Raji (cell line): ENCODE measurements around the gene PRSS57.

Experiments used
- POLR2A ChIP-seq: IDR thresholded peaks from 2 replicates; pipeline ENCODE4 v1.6.1; 2011; ENCODE audit warnings: low read depth, low read length, control low read depth; ENCODE audit not compliant: insufficient read depth

PRSS57 gene

DNA sequence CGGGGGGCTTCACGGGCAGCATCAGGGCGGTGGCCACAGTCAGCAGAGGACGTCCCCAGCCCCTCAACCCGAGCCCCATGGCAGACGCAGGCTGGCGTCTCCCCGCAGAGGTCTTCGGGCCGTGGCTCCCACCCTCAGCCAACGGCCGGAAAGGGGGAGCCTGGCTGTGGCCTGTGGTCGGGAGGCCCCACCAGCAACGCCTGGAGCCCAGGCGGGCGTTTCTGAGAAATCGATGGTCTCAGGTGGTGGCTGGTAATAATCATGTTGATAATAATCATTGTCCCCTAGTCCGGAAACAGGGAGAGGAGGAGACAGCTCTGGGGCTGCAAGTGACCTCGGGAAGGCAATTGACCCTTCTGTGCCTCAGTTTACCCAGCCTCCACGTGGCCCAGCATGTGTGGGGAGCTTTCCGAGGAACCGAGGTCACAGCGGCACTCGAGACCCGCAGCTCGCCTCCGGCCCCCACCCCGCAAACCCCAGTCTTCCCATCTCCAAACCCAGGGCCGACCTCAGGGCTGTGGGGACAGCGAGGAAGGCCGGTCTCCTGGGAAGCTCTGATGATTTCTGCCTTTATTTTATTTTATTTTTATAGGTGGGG is at the start of gene PRSS57:
PRSS57 (minus strand) TSS at position 101 of the 598 bp plus-strand sequence; CDS start at position 79, 22 bp downstream.
- TF ChIP-seq POLR2A, result no peak

DNA sequence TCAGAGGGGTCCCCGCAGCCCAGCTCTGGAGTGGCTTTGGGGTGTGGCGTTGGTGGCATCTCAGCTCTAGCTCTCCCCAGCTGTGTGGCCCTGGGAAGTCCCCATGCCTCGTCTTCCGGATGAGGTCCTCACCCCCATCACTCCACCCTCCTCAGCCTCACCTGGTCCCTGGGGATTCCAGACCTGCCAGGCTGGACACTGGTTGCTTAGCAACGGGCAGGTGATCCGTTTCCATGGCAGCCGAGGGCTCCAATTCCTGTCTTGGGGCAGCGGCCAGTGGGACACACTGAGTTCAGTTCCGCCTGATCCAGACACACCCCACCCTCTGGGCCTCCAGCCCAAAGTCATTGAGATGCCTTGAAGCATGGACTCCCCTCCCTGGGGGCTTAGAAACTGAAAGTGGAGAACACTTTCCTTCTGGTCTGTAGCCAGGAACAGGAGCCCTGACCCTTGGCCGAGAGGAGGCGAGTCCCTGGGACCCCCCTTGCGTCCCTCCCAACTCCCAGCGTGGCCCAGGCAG is 48.0 kb upstream of the PRSS57 start:
- TF ChIP-seq POLR2A, result no peak

DNA sequence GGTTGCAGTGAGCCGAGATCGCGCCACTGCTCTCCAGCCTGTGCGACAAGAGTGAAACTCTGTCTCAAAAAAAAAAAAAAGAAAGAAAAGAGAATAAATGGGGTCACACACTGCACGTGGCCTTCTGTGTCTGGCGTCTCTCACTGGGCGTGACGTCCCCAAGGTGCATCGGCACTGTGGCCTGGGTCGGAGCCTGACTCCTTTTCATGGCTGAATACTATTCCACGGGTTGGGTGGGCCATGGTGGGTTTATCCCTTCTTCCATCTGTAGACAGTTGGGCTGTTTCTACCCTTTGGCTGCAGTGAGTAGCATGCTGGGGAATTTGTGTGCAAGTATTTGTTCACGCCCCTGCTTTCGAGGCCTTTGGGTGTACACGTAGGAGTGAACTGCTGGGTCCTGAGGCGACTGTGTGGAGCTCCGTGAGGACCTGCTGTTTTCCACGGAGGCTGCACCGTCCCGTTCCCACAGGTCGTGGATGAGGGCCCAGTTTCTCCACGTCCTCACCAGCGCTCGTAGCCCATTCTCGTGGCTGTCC is 47.4 kb upstream of the PRSS57 start:
- no peak for TF ChIP-seq POLR2A

DNA sequence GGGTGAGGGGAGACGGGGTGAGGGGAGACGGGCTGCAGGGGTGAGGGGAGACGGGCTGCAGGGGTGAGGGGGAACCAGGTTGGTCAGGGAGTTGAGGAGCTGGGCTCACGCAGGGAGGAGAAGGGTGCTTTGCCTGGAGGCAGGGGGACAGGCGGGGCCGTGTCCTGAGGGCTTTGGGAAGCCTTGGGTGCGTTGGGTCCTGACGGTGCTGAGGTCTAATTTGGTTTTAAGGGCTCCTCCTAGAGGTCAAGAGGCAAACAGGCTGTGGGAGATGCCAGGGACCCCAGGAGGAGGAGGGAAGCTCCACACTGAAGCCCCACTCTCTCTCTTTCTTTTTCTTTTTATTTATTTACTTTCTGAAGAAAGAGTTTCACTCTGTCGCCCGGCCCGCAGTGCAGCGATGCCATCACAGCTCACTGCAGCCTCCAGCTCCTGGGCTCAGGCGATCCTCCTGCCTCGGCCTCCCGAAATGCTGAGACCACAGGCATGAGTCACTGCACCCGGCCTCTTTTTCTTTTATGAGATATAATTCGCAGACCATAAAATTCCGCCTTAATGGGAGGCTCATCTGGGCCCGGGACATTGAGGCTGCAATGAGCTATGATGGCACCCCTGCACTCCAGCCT is 46.4 kb upstream of the PRSS57 start:
- TF ChIP-seq POLR2A, result no peak

DNA sequence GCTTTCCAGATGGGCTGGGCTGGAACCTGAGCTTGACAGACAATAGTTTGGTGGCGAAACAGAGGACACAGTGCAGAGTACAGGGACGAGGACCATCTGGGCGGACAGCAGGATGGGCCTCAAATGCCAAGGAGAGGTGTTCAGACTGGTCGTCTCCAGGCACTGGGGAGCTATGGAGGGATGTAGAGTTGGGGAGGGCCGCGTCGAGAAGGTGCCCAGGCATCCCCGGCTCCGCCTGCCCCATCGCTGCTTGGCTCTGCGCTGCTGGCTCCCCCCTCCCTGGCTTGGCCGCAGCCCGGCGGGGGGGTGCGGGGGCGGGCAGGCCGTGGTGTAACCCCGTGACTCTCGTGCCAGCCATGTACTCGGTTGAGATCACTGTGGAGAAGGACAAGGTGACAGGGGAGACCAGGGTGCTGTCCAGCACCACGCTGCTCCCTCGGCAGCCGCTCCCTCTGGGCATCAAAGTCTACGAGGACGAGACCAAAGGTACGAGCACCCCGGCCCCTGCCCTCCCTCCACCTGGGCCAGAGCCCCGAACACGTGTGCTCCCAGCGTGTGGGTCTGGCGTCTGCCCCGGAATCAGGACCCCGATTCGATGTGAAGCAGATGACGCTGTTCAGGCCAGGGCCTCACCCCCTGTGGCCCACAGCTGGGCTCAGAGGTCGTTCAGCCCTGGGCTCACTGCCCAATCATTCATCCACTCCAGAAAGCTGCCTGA is 44.9 kb upstream of the PRSS57 start:
- no peak for TF ChIP-seq POLR2A

DNA sequence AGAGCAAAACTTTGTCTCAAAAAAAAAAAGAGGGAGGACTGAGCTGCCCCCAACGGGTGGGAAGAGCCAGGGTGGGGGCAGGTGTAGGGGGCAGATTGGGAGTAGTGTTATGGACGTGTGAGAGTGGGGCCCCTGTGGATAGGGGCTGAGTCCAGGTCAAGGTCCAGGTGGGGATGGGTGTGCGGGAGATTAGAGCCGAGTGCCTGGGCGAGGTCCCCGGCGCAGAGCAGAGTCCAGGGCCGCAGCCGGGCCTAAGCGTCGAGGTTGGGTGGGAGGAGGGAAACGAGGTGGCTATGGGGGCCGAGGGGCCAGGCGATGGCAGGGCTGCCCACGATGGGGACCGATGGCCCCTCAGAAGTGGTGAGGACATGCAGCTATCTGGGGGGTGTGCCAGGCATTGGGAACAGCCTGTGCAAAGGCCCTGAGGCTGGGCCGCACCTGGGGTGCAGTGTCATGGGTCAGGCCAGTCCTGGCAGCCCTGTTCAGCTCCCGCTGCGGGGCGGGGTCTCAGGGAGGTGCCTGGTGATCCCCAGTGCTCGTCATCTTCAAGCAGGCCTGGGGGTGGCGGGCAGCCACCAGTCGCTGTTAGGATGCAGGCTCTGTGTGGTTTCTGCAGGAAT is 43.4 kb upstream of the PRSS57 start:
- TF ChIP-seq POLR2A, result no peak

DNA sequence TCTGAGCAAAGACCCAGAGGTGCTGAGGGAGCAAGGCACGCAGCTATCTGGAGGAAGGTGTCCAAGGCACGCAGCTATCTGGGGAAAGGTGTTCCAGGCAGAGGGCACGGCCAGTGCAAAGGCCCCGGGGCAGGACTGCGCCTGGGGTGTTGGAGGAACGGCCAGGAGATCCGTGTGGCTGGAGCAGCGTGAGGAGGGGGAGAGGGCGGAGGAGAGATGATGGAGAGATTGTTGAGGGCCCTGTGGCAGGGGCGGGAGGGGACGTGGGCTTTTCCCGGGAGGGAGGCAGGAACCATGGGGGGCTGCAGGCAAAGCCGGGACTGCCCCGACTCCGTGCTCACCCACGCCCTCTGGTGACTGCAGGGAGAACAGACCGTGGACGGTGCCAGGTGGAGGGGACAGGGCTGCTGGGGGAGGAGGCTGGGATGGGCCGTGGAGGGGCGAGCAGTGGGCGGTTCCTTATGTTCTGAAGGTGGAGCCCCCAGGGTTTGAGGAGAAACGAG is 42.4 kb upstream of the PRSS57 start:
- TF ChIP-seq POLR2A, result no peak

DNA sequence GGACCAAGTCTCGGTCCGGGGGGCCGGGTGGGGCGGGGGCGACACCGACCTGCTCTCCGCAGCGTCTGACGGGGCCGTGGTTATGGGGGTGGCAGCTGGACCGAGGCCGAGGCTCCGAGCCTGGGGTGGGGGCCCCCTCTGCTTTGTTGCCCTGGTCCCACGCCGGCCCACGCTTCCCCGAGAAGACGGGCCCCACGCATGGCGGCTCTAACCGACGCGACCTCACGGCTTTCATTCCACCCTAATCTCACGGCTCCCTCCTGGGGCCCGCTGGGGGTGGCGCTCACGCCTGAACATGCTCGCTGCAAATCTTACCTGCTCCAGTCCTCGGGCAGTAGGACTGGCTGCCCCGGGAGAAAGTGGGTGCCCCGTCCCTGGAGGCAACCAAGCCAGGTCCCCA is 40.9 kb upstream of the PRSS57 start:
- TF ChIP-seq POLR2A, result no peak

DNA sequence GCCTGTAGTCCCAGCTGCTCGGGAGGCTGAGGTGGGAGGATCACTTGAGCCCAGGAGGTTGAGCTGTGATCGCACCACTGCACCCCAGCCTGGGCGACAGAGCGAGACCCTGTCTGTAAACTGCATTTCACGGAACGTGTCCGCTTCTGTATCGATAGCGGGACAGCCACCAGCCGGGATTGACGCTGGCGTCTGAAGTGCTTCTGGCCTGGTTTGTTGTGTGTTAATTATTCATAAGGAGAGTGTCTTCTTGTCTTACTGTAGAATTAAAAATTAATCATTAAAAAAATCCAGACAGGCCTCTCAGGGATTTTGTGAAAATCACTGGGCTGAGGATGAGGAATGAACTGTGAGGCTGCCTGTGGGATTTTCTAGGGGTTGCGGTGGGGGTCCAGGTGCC is 39.5 kb upstream of the PRSS57 start:
- no peak for TF ChIP-seq POLR2A

DNA sequence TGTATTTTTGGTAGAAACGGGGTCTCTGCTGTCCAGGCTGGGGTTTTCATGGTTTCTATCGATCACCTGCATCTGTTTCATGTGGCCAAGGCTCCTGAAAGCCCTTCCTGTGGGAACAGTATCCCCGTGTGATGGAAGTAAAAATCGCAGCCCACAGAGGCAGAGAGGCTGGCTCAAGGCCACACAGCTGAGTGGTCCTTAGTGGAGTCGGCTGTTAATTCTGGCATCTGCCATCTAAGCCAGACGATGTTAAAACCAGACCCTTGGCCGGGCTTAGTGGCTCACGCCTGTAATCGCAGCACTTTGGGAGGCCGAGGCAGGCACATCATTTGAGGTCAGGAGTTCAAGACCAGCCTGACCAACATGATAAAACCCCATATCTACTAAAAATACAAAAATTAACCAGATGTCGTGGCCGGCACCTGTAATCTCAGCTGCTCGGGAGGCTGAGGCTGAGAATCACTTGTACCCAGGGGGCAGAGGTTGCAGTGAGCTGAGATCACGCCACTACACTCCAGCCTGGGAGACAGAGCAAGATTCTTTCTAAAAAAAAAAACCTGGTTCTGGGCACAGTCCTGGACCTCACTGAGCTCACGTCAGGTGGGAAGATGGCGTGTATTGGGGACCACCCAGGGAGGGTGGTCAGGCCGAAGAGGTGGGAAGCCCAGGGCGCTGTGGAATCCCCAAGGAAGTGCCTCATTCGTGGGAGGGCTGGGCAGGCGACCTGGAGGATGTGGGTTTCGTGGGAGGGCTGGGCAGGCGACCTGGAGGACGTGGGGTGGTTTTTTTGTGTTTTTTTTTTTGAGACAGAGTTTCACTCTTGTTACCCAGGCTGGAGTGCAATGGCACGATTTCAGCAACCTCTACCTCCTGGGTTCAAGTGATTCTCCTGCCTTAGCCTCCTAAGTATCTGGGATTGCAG is 37.2 kb upstream of the PRSS57 start:
- no peak for TF ChIP-seq POLR2A

DNA sequence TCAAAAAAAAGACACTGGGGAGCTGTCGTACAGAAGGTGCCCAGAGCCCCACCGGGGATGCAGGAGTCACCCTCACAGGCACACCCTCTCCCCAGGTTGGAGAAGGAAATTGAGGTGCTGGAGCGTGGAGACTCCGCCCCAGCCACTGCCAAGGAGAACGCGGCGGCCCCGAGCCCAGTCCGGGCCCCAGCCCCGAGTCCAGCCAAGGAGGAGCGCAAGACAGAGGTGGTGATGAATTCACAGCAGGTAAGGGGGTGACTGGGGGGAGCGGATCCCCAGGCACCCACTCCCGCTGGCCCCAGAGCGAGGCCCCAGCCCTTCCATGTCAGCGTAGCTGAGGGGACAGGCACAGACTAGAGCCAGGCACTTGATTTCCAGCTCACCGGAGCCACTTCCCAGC is 35.7 kb upstream of the PRSS57 start:
- no peak for TF ChIP-seq POLR2A

DNA sequence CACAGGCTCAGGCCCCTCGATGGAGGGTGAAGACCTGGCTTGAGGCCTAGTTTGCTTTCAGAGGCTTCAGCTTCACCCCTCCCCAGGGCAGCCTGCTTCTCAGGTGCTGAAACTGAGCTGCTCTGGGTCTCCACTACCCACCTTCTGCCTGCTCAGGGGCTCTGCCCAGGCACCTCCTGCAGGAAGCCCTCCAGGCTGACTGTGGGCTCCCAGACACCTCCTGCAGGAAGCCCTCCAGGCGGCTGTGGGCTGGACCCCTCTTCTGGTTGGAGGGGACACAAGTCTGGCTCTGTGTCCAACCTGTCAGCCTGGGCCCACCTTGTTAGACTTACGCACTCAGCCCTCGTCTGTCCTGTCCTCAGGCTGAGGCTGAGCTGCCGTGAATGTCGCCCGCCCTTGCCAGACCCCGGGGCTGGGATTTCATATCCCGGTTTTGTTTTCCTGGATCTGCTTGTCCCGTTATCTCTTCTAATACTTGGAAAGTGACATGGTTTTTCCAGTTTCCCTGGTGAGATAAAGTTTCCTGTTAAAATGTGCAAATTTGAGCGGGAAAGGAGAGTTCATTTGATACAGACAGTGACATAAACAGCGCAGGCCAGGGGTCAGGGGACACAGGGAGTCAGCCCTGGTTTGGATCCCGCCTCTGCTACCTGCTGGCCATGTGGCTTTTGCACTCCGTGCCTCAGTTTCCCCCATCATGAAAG is 34.9 kb upstream of the PRSS57 start:
- TF ChIP-seq POLR2A, result no peak

DNA sequence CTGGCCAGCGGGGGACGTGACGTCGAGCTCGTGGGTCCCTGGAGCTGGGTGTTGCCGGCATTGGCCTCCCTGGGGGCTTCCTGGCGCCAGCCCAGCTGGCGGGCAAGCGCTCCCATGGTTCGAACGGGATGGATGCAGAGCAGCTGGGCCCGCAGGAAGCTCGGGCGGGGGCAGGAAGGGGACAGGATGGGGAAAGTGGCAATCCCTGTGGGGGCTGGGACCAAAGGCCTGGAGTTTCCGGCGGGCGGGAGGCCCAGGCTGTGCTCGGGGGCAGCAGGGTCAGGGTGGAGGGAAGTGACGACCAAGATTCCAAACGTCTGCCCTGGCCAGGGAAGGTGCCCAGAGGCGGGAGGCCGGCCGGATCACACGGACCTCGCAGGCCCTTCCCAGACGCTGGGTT is 32.8 kb upstream of the PRSS57 start:
- TF ChIP-seq POLR2A, result no peak
